GM18498 (cell line): Measurements from ENCODE around the gene TMEM233.
A peak's percentile ranks its signal among the peaks of the same experiment; 100 is the strongest.
"Not testable (repeated sequence)": the region's sequence is repeated elsewhere in the genome, so short reads cannot be mapped to it uniquely, and the experiment has no call there.

ENCODE experiments used
- ATAC-seq: cut with Tn5 transposase; IDR thresholded peaks from one replicate; pipeline ENCODE4 v1.9.1; 2021; ENCODE audit warnings: mild to moderate bottlenecking, moderate library complexity; ENCODE audit not compliant: unreplicated experiment

Gene TMEM233

DNA sequence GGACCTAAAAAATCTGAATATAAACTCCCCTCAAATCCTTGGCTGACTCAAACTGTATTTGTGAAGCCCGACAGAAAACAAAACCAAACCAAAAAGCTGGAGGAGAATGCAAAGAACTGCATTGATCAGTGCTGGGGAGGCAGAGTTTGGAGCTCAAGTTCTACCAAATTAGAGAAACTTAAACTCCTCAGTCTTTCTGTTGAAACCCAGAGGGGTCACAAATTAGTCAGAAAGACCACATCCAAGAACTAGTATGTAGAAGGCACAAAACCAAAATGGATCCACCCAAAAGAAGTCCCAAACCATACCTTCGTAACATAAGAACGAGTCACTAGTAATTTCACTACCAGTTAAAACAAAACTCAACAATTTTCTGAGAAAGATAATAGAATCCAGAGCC is 59.1 kb downstream of the TMEM233 start:
- ATAC-seq: no peak

DNA sequence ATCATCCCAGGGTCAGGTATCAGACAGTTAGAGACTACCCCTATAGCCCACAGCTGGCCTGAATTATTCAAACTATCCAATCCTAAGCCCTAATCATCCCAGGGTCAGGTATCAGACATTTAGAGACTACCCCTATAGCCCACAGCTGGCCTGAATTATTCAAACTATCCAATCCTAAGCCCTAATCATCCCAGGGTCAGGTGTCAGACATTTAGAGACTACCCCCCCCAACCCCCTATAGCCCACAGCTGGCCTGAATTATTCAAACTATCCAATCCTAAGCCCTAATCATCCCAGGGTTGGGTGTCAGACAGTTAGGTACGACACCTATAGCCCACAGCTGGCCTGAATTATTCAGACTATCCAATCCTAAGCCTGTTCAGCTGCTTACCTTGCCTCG is 63.4 kb downstream of the TMEM233 start:
- not testable (repeated sequence) for ATAC-seq

DNA sequence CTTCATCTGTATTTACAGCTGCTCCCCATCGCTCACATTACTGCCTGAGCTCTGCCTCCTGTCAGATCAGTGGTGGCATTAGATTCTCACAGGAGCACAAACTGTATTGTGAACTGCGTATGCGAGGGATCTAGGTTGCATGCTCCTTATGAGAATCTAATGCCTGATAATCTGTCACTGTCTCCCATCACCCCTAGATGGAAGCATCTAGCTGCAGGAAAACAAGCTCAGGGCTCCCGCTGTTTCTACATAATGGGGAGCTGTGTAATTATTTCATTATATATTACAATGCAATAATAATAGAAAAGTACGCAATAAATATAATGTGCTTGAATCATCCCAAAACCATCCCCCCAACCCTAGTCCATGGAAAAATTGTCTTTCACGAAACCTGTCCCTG is 64.6 kb downstream of the TMEM233 start:
- ATAC-seq: not testable (repeated sequence)

DNA sequence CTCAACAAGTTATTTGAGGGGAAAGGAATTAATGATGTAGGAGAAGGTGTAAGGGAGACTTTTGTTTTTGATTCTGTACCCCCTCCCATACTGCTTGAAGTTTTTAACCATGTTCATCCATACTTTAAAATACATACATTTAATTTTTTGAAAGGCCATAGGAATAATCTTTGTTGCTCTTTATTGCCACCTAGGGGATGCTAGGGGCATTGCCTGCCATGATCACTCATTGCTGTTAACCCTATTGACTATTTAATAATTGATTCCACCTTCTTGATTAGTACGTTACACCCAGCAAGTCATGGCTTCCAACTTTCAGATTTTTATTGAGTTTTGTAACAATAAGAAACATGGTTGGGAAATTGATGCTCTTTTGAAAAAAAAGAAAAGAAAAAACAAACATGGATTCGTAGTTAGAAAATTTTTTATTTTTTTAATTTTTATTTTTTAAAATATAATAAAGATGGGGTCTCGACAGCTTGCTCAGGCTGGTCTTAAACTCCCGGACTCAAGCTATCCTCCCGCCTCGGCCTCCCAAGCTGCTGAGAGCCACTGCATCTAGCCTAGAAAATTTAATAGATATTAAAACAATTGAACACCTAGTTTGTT is 65.8 kb downstream of the TMEM233 start:
- no peak for ATAC-seq

DNA sequence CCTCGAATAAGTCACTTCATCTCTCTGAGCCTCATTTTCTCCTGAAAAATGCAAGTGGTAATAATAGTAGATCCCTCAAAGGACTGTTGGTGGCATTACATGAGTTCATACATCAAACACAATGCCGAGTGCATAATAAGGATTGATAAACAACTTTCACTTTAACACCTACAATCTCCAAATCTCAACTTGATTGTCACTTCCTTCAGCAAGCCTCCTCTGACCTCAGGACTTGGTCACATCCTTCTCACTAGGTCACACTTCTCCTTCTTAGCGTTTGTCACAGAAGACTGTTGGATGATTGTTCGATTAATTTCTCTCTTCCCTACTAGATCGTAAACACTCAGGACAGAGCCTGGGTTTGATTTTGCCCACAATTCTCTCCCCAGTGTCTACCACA is 66.5 kb downstream of the TMEM233 start:
- no peak for ATAC-seq

DNA sequence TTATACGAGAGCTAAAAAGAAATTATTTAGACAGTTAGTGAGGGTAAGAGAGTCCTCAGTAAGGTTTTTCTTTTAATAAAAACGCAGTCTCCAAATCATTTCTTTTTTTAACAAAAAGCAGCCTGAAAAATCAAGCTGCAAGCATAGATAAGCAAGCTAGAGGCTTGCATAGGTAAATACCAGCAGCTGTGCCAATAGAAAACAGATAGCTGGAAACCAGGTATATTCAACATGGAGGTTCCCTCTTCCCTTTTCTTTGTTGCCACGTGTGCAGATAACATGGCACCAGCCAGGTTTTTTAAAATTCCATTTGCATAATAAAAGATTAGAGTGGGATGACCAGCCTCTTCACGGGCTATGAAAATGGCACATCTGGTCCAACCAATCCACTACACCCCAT is 68.3 kb downstream of the TMEM233 start:
- no peak for ATAC-seq

DNA sequence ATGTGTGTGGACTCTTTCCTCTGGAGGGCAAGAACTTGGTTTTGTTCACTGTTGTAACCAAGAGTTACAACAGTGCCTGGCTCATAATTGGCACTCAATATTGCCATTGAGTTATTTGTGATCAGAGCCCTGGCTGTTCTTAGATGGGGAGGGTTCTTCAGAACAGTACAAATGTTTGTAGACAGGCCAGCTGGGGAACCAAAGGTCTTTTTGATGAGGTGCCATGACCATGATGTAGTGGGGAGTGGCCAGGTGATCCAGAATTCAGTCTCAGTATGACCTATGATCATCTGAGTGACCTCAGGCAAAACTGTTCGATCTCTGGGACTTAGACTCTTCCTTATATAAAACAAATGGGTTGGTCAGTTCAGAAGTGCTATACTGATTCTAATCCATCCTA is 71.1 kb downstream of the TMEM233 start:
- ATAC-seq: no peak

DNA sequence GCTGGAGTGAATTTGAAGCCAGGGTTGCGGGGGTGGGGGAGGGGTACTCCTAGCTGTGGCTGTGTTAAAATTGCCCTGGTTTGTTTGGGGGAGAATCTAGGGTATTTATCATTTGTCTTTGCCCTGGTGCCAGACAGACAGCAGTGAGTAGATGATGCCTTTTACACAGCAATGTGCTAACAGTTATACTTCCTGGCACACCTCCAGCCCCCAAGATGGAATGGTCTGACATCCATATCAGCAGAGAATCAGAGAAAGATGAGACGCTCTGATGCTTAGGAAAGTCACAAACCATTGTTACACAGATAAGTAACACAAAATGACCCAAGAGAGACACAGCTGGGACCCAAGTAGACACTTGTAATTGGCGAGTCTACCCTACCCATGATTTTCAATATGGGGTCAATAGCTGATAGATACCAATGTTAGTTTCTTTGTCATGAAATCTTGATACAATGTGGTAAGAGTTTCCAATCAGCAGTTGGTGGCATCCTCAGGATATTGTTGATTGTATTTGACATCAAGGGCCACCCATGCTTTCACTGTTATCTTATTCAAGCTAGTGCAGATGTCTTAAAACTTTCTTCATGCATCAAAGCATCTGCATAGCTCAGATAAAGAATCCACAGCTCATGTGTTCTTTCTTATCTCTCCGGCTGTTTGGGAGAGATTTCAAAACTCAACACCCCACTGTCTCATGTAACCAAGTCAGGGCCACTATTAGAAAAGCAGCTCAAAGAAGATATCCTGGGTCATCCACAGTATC is 71.8 kb downstream of the TMEM233 start:
- no peak for ATAC-seq

DNA sequence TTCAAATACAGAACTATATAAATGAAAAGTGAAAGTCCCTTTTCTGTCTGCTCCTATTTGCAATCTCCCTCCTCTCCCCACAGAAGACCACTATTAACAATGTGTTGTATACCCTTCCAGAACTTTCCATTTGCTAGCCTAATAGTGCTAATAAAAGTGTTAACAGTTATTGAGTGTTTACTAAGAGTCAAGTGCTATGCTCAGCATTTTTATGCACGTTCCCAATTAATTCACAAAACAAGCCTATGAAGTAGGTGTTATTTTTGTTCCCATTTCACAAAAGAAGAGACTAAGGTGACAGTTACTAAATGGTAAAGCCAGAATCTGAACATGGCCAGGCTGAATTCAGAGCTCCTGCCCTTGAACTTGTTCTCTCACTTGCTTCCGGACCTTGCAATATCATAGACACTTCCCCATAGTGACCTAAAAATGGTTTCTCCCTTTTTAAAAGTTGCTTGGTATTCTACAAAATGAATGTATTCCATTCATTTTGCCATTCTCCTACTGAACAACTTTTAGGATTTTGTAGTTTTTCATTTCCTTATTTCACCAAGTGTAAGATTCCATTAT is 72.7 kb downstream of the TMEM233 start:
- ATAC-seq: no peak

DNA sequence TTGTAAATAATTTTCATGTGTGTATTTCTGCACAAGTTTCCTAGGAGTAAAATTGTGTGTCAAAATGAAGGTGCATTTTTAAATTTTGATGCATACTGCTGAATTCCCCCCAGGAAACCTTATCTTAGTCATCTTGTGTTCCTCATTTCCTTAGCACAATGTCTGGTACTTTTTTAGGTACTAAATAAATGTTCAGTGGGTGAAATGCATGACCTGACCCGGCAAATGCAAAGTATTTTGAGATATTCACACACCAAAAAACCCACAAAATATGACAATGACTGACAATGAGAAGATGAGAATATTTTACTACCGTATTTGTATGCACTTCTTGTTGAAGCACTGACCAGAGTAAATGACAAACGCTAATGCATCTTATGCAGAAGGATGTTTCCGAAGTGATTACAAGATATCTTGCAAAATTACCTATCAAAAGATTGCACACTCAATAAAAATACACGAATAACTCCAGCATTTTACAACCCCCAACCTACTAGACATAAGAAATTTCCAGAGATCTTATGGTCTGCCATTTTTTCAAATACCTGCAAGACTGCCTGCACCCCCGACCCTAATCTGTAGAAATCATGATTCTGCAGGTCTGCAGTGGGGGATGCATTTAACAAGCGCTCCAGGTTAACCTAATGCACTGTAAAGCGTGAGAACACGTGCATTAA is 73.5 kb downstream of the TMEM233 start:
- ATAC-seq: no peak

DNA sequence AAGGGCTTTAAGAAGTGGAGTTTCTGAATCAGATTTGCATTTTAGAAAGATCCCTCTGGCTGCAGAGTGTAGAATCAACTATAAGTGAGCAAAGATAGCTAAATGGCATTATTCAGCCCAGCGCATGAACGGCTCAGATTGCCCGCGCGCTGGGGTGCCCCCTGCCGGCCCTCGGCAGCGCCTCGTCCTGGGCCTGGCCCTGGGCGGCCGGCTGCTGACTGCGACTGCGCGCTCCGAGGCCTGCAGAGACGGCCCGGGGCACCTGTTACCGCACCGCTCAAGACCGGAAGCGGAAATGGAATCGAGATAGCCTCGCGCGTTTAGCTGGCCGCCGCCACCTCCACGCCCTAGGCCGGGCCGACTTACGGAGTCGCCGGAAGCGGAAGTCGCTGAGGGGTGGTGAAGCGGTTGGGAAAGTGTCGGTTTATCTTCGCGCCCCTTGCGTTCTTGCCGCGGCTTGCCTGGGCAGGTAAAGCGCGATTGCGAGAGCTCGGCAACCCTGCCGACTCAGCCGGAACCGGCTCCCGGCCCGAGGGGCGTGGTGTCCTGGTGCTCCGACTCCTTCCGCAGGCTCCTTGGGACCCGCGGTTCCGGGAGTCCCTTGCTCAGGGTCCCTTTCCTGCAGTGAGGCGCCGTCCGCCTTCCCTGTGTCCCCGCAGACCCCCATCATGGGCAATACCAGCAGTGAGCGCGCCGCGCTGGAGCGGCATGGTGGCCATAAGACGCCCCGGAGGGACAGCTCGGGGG is 74.2 kb downstream of the TMEM233 start, which contains the start of gene PRKAB1:
Gene PRKAB1, plus strand, starts transcription at position 557 of the 747 bp plus-strand sequence. Its CDS starts 112 bp downstream, at position 669.
- peak; percentile 96 for ATAC-seq

DNA sequence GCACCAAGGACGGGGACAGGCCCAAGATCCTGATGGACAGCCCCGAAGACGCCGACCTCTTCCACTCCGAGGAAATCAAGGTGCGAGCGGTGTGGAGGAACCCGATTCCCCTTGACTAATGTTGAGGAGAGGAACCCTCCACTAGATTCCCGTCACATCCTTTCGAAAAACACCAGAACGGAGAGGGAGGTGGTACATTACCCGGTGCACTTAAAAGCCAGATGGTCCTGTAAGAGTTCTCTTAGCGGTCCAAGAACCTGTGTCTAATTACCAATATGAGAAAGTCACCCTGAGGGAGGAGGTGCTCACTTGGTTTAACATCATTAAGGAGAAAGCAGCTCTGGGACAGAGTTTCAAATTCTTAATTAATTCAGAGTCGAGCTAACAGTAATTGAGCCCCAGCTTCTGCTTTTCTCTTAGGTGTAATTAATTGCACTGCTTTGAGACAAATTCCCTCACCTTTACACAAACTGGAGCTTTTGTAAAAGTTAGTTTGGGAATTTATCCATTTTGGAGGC is 74.8 kb downstream of the TMEM233 start:
- no peak for ATAC-seq

DNA sequence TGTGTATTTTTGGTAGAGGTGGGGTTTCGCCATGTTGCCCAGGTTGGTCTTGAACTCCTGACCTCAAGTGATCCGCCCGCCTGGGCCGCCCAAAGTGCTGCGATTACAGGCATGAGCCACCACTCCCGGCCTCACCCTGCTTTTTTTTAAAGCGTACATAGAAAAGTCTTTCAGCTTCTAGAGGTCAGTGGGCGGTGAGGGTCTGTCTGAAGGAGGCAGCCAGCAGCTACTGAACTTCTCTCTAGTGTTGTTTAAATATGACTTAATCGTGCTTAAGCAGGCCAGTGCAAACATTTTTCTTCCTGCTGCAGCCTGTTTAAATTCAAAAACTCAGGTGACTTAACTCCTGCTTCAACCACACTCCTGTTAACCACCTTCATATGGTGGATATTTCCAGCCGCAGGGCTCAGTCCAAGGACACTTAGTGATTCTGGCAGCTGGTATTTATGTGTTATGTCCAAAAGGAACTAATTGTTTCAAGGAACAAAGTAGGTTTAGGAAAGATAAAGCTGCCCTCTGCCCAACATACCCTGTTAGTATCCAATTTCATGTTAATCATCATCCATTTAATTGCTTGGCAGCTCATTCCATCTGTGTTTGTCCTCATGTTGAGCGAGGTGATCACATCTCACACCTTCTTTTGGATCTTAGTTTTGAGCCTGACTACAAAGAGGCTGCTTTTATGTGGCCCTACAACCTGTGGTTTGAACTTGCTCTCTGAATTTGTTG is 76.3 kb downstream of the TMEM233 start:
- no peak for ATAC-seq

DNA sequence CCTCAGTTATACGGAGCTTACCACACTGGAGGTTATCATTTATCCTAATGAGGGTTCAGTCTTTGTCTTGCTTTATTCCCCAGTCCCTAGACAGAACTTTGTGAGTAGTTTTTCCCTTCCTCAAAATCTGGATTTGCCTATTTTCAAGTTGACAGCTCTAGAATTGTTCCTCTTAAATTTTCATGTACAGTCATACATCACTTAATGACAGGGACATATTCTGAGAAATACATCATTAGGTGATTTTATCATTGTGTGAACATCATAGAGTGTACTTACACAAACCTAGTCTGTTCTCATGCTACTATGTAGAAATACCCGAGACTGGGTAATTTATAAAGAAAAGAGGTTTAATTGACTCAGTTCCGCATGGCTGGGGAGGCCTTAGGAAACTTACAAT is 77.5 kb downstream of the TMEM233 start:
- no peak for ATAC-seq

DNA sequence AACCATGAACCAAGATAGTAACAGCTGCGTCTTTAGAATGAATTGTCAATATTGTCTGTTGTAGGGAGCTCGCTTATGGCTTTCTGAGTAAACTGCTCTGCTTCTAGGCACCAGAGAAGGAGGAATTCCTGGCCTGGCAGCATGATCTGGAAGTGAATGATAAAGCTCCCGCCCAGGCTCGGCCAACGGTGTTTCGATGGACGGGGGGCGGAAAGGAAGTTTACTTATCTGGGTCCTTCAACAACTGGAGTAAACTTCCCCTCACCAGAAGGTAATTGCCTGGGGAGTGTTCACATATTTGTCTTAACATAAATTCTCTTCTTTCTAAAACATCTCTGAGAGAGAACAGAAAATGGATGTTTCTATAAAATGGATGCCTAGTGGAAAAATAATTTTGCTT is 78.6 kb downstream of the TMEM233 start:
- ATAC-seq: no peak

DNA sequence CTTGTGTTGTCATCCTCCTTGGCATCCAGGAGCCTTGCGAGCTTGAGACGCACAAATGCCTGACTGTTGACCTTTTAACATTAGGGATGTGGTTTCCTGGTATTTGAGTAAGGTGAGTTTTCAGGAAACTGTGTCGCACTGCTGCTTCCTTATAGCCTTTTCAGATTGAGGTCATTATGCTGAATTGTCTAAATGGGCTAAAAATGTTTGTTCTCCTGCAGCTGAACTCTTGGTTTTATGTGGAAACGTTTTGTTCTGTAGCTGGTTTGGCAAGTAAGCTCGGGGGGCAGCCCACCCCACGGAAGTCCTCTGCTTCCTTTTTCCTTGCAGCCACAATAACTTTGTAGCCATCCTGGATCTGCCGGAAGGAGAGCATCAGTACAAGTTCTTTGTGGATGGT is 80.1 kb downstream of the TMEM233 start:
- no peak for ATAC-seq

DNA sequence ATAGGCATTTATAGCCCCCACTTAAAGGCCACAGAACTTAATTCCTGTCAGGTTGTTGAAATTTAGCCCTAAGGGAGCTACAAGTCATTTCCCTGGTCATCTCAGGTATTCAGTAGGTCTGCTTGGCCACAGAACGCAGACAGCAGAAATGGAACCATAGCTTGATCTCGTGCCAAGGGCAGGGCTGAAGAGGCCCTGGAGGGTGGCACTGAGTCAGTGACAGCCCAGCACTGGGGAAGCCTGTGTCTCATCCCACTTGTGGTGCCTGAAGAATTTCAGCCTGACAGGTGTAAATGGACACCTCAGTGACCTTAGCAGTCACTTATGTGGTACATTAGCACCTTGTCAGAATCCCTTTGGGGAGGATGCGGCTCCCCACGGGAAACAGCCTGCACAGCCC is 81.0 kb downstream of the TMEM233 start:
- no peak for ATAC-seq

DNA sequence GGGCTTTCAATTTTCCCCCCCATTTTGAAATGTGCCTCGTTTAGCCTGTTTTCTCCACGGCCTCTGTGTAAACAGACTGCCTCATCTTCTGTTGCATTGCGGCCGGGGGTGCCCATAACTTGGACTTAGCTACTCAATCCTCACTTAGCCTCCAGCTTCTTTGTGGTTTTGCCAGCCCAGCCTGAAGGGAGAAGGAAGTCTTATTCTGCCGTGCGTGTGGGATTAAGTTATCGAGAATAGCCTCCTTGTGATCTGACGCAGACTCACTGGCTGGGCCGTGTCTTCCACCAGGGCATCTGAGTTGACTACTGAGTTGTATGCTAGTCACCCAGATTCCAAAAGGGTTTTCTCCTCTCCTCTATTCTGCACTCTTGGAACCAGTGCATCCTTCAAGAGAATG is 82.4 kb downstream of the TMEM233 start:
- ATAC-seq: no peak

DNA sequence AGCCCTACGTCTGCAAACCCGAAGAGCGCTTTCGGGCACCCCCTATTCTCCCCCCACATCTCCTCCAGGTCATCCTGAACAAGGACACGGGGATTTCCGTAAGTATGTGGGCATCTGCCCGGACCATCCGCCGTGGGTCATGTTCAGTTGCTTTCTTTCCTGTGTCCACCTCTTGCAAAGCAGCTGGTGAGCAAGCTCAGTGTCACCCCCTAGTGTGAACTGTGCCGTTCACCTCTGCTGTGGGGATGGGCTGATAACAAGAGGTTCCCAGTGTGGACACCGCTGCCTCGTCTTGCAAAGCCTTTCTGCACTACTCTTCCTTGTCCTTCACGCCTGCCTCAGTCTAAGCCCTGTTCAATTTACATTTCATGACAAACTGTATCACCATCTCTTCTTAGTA is 83.0 kb downstream of the TMEM233 start:
- ATAC-seq: no peak

DNA sequence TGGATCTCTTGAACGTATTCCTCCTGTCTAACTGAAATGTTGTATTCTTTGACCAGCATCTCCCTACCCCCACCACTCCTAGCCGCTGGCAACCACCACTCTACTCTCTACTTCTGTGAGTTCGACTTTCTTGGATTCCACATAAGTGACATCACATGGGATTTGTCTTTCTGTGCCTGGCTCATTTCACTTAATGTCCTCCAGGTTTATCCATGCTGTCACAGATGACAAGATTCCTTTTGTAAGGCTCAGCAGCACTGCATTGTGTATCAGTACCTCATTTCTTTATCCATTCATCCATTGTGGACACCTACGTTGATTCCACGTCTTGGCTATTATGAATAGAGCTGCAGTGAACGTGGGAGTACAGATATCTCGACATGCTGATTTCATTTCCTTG is 84.9 kb downstream of the TMEM233 start:
- no peak for ATAC-seq
